ENCODE results near the gene JMJD1C. TPM values are rescaled to one million over a fixed set of nuclear protein-coding genes. Genes with fewer than 3 reads are reported as not detected.

The JMJD1C gene
- total RNA-seq, 6 experiments from 2014 or later, result 29.0 to 36.7 (median 32.8) TPM

DNA sequence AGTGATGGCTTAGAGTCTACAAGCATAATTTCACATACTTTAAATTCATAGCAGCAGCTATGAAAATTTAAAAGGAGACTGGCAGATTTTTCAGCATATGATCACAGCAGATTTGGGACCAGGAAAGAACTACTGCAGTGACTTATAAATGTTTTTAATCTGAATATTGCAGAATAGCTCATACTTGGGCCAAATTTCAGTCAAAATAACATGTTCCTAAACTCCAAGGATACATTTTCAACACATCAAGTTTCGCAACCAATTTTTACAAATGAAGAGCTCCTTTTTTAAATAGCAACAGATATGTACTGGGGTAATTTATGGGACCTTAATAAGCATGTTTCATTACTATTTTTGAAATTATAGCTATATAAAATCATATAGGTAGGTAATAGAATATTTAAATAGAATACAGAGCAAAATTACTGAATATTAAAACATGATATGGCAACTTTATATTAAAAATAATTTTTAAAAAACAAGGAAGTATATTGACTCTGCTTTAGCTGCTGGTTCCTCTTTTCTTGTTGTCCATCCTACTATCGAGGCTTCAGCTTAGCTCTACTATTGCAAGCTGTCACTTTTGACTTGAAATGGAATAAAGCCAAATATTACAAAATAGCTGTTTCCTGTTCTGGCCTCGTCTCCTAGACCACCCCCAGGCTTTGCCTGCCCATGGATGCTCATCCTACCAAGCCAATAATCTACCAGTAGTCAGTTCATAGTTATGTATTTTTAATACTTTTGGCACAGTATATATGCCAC lies 209.6 kb downstream of the JMJD1C start:
- no peaks in the 10 kb centered on the region for H3K9me3 Mint-ChIP-seq
- TF ChIP-seq CTCF (IDR thresholded peaks at IDR 0.05), result no peak
- no peak overlapping the region for H3K27ac Mint-ChIP-seq
- H3K27me3 Mint-ChIP-seq (ENCODE audit: insufficient read depth), result no peaks in the 10 kb centered on the region; the same call in none of the 2 replicates
- no peak overlapping the region for H3K4me3 Mint-ChIP-seq
- no peak for DNase-seq
- peaks cover 52% of the 10 kb centered on the region for H3K4me1 Mint-ChIP-seq (ENCODE audit: low read depth)
- H3K36me3 Mint-ChIP-seq (ENCODE audit: low read depth), result peaks cover 15% of the 10 kb centered on the region

DNA sequence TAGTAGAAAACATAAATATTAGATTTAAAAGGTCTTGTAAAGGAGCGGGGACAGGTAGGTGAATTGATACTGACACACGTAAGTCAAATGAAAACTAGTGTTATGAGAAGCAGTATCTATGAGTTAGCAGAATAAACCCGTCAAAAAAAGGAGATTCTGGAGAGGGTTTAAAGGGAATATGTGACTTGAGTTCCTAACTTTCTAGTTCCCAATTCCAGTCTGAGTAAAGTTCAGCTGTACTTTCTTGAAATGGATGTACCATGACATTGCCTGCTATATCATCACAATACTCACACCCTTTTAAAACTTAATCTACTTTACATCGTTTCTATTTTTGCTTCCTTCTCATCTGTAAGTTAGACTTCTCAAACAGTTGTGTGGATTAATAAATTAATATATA lies 210.5 kb downstream of the JMJD1C start:
- no peak for TF ChIP-seq CTCF (IDR thresholded peaks at IDR 0.05)
- Mint-ChIP-seq H3K4me3 (no peak overlapping the region), H3K36me3 (ENCODE audit: low read depth) (peaks cover 9% of the 10 kb centered on the region; the same call in 1 of the 2 replicates), H3K4me1 (ENCODE audit: low read depth) (peaks cover 45% of the 10 kb centered on the region), H3K27me3 (ENCODE audit: insufficient read depth) (no peaks in the 10 kb centered on the region; the same call in none of the 2 replicates), H3K27ac (no peak overlapping the region), H3K9me3 (no peaks in the 10 kb centered on the region)
- DNase-seq, result no peak

DNA sequence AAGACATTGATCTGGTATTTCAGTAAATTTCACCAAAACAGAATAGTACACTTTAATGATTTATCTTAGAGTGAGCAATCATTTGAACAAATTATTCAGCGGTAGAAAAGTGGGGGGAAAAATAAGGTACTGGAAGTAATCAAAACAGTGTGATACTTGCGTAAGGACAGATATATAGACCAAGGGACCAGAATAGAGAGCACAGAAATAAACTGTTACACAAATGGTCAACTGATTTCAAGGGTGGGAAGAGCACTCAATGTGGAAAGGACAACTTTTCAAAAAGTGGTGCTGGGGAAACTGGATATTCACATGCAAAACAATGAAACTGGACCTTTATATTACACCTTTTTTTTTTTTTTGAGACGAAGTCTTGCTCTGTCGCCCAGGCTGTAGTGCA lies 212.7 kb downstream of the JMJD1C start:
- no peaks in the 10 kb centered on the region; the same call in none of the 2 replicates for H3K27me3 Mint-ChIP-seq (ENCODE audit: insufficient read depth)
- TF ChIP-seq CTCF (IDR thresholded peaks at IDR 0.05), result no peak
- no peak overlapping the region for H3K4me3 Mint-ChIP-seq
- no peak for DNase-seq
- no peak overlapping the region for H3K27ac Mint-ChIP-seq
- peaks cover 29% of the 10 kb centered on the region for H3K4me1 Mint-ChIP-seq (ENCODE audit: low read depth)
- peaks cover 18% of the 10 kb centered on the region for H3K36me3 Mint-ChIP-seq (ENCODE audit: low read depth)
- H3K9me3 Mint-ChIP-seq, result no peaks in the 10 kb centered on the region

DNA sequence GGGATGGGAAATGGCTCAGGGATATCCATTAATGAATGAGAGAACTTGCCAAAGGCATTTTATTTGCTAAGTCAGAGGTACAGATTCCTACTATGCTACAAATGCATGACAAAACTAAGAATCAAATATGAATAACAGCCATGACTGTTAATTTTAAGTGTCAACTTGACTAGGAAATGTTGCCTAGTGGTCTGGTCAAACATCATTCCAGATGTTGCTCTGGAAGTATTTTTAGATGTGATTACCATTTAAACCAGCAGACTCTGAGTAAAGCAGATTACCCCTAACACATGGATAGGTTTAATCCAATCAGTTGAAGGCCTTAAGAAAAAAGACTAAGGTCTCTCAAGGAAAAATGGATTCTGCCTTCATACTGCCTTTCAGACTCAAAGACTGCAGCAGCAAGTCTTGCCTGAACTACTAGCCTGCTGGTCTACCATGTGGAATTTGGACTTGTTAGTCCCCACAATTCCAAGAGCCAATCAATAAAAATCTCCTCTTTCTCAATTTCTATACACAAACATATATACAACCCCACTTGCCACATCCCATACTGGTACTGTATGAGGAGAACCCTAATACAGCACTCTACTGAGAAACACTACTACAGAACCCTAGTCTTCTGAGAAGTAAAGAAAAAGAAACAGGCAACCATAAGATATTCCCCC lies 213.5 kb downstream of the JMJD1C start:
- Mint-ChIP-seq H3K4me3 (no peak overlapping the region), H3K9me3 (no peaks in the 10 kb centered on the region), H3K27me3 (ENCODE audit: insufficient read depth) (no peaks in the 10 kb centered on the region; the same call in none of the 2 replicates), H3K27ac (no peak overlapping the region), H3K4me1 (ENCODE audit: low read depth) (peaks cover 29% of the 10 kb centered on the region), H3K36me3 (ENCODE audit: low read depth) (peaks cover 18% of the 10 kb centered on the region)
- DNase-seq, result no peak
- no peak for TF ChIP-seq CTCF (IDR thresholded peaks at IDR 0.05)

DNA sequence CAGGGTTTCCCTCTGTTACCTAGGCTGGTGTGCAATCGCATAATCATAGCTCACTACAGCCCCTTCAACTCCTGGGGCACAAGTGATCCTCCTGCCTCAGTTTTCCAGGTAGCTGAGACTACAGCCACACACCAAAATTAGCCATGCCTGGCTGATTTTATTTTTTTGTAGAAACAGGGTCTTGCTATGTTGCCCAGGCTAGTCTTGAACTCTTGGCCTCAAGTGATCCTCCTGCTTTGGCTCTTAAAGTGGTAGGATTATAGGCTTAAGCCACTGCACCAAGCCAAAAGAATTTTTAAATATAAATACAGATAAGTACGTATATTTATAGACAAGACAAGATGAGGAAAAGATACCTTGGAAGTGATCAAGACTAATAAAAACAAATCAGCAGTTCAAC lies 215.7 kb downstream of the JMJD1C start:
- H3K36me3 Mint-ChIP-seq (ENCODE audit: low read depth), result peaks cover 29% of the 10 kb centered on the region

More for the DNA sequence above, 215.7 kb downstream of the JMJD1C start:
- H3K9me3 Mint-ChIP-seq, result no peaks in the 10 kb centered on the region
- no peak overlapping the region for H3K27ac Mint-ChIP-seq
- no peak overlapping the region for H3K4me3 Mint-ChIP-seq
- H3K4me1 Mint-ChIP-seq (ENCODE audit: low read depth), result peaks cover 39% of the 10 kb centered on the region
- no peak for DNase-seq
- H3K27me3 Mint-ChIP-seq (ENCODE audit: insufficient read depth), result no peaks in the 10 kb centered on the region; the same call in 1 of the 2 replicates
- TF ChIP-seq CTCF (IDR thresholded peaks at IDR 0.05), result no peak
